CD14-positive monocyte (primary cell): ENCODE measurements around the gene MLN. TPM values are rescaled to one million over a fixed set of nuclear protein-coding genes. Genes with fewer than 3 reads are reported as not detected.

Experiments used
- DNase-seq, 3 donors: peaks; one replicate each; pipeline ENCODE4 v3.0.0-alpha.2; 2011 to 2022
- H2AFZ ChIP-seq: 2 replicates; pipeline ENCODE4 v1.6.0; 2012; ENCODE audit warnings: mild to moderate bottlenecking, low read depth, low read length, inconsistent platforms; ENCODE audit not compliant: insufficient read depth, poor library complexity, severe bottlenecking
- H3K27ac ChIP-seq, 2 donors: 1 replicate in 1 of 2; 2 replicates in 1 of 2; pipeline ENCODE4 v1.5.1; 2012 to 2013; ENCODE audit warnings: low read length in 2 of 2, control low read depth in 1 of 2, inconsistent platforms in 1 of 2, low read depth in 1 of 2, mild to moderate bottlenecking in 1 of 2
- H3K27me3 ChIP-seq, 2 donors: one replicate each; pipeline versions ENCODE4 v1.6.0 to v1.6.1; 2011 to 2013; ENCODE audit warnings: low read length in 2 of 2; ENCODE audit not compliant: control insufficient read depth in 2 of 2, insufficient read depth in 2 of 2
- H3K36me3 ChIP-seq, 2 donors: replicated peaks in 1 of 2; 1 replicate in 1 of 2; 2 replicates in 1 of 2; pipeline versions ENCODE4 v1.5.1 to v1.6.1; 2012 to 2013; ENCODE audit warnings: low read length in 2 of 2, control low read depth in 1 of 2, inconsistent platforms in 1 of 2, mild to moderate bottlenecking in 1 of 2; ENCODE audit not compliant: insufficient read depth in 2 of 2, control insufficient read depth in 1 of 2
- H3K4me1 ChIP-seq, 2 donors: 1 replicate in 1 of 2; 2 replicates in 1 of 2; pipeline versions ENCODE4 v1.5.1 to v1.6.1; 2012 to 2013; ENCODE audit warnings: low read length in 2 of 2, control low read depth in 1 of 2, inconsistent platforms in 1 of 2, mild to moderate bottlenecking in 1 of 2, moderate library complexity in 1 of 2; ENCODE audit not compliant: insufficient read depth in 2 of 2, control insufficient read depth in 1 of 2
- H3K4me2 ChIP-seq: replicated peaks from 2 replicates; pipeline ENCODE3; 2012; ENCODE audit warnings: low read length, moderate library complexity, mild to moderate bottlenecking; ENCODE audit not compliant: poor library complexity, severe bottlenecking; ENCODE audit errors: extremely low read depth
- H3K4me3 ChIP-seq, 3 experiments: fragments of 200-600 bp in 1 of 3; sonication (generic) in 1 of 3; replicated peaks in 1 of 3; 1 replicate in 2 of 3; 2 replicates in 1 of 3; pipeline ENCODE4 v1.5.1; 2011 to 2013; ENCODE audit warnings: low read length in 3 of 3, mild to moderate bottlenecking in 3 of 3, control low read depth in 2 of 3, low read depth in 2 of 3, inconsistent platforms in 1 of 3, moderate library complexity in 1 of 3
- H3K79me2 ChIP-seq: 2 replicates; pipeline ENCODE4 v1.6.0; 2012; ENCODE audit warnings: mild to moderate bottlenecking, control low read depth, inconsistent platforms, low read length, moderate library complexity; ENCODE audit not compliant: insufficient read depth
- H3K9ac ChIP-seq: 2 replicates; pipeline ENCODE4 v1.6.0; 2017; ENCODE audit warnings: low read length, mild to moderate bottlenecking; ENCODE audit not compliant: insufficient read depth, poor library complexity, severe bottlenecking
- H3K9me3 ChIP-seq, 2 donors: replicated peaks in 1 of 2; 1 replicate in 1 of 2; 2 replicates in 1 of 2; pipeline versions ENCODE4 v1.5.1 to v1.6.1; 2012 to 2013; ENCODE audit warnings: low read length in 2 of 2, control low read depth in 1 of 2; ENCODE audit not compliant: control insufficient read depth in 1 of 2, insufficient read depth in 1 of 2
- H4K20me1 ChIP-seq: 2 replicates; pipeline ENCODE4 v1.6.0; 2012; ENCODE audit warnings: mild to moderate bottlenecking, low read length, control low read depth, moderate library complexity; ENCODE audit not compliant: insufficient read depth
- H3K27ac Mint-ChIP-seq, 7 donors: one replicate each; pipeline ENCODE4 v1.8.0; 2020; ENCODE audit warnings: mild to moderate bottlenecking in 7 of 7, mixed read lengths in 7 of 7, moderate library complexity in 6 of 7, inconsistent platforms in 2 of 7
- H3K27me3 Mint-ChIP-seq, 3 donors: one replicate each; pipeline ENCODE4 v1.8.0; 2021 to 2022; ENCODE audit warnings: low read depth in 3 of 3, mild to moderate bottlenecking in 3 of 3, mixed read lengths in 3 of 3, moderate library complexity in 3 of 3, inconsistent platforms in 1 of 3
- H3K36me3 Mint-ChIP-seq, 2 donors: one replicate each; pipeline ENCODE4 v1.8.0; 2020; ENCODE audit warnings: mixed read lengths in 2 of 2, inconsistent platforms in 1 of 2, mild to moderate bottlenecking in 1 of 2
- H3K4me1 Mint-ChIP-seq: one replicate; pipeline ENCODE4 v1.8.0; 2020; ENCODE audit warnings: mild to moderate bottlenecking, mixed read lengths
- H3K4me3 Mint-ChIP-seq, 2 donors: one replicate each; pipeline ENCODE4 v1.8.0; 2020; ENCODE audit warnings: mild to moderate bottlenecking in 2 of 2, mixed read lengths in 2 of 2, moderate library complexity in 1 of 2
- H3K9me3 Mint-ChIP-seq, 7 donors: one replicate each; pipeline ENCODE4 v1.8.0; 2020 to 2022; ENCODE audit warnings: mixed read lengths in 7 of 7, mild to moderate bottlenecking in 6 of 7, moderate library complexity in 6 of 7, inconsistent platforms in 2 of 7
- WGBS: methylation state at CpG from one replicate; pipeline ENCODE4 v1.1.5; 2013; ENCODE audit warnings: missing lambda C conversion rate; ENCODE audit not compliant: insufficient coverage; 5-methylcytosine and 5-hydroxymethylcytosine counted together
- intact Hi-C, 2 donors: fragments of 100-400 bp; cut with micrococcal nuclease; formaldehyde crosslinking; loops; one replicate each; pipeline versions ENCODE4 v1.15.0 to v1.15.1; 2023
- polyA plus RNA-seq, 3 donors: library from polyadenylated mRNA; depleted of rRNA in 1 of 3; unstranded in 2 of 3; stranded (reverse) in 1 of 3; fragments of 300-500 nt in 2 of 3; fragments of >200 nt in 1 of 3; fragmentation: Illumina TruSeq in 2 of 3; gene quantifications; 1 replicate in 2 of 3; 2 replicates in 1 of 3; pipeline ENCODE4 v1.2.3, GENCODE V29; 2012 to 2021
- TF ChIP-seq, protein P1 (sequence below): fragments of 200-600 bp; IDR thresholded peaks from one replicate; pipeline ENCODE4 v1.8.0; 2022; ENCODE audit warnings: antibody characterized with exemption, mild to moderate bottlenecking

MLN gene
- polyA plus RNA-seq, 3 donors = not detected

DNA sequence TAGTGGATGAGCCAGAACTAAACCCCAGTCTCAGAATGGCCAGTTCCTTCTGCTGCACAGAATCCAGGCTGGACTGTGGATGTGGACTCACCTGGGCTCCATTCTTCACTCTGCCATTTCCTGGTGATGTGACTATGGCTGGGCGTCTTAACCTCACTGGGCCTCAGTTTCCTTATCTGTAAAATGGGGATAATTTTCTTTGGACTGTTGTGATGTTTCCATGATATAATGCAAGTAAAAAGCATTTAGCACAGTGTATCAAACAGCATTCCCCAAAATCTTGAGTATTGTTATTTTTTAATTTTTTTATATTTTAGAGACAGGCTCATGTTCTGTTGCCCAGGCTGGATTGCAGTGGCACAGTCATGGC lies 51.2 kb downstream of the MLN start:
- Histone ChIP-seq H3K79me2 (no peaks in the 10 kb centered on the region), H3K4me3 (no peak overlapping the region), H4K20me1 (no peaks in the 10 kb centered on the region), H3K4me1 (no peaks in the 10 kb centered on the region), H3K9me3 (no peaks in the 10 kb centered on the region), H3K27ac (no peak overlapping the region), H2AFZ (no peak overlapping the region), H3K27me3 (no peaks in the 10 kb centered on the region), H3K9ac (no peak overlapping the region), H3K36me3 (no peaks in the 10 kb centered on the region), H3K4me2 (no peak overlapping the region)
- no peaks in the 10 kb centered on the region for H3K36me3 Mint-ChIP-seq
- peaks cover 0 to 7% (median 4%) of the 10 kb centered on the region in 3 donors for H3K27me3 Mint-ChIP-seq
- no peak overlapping the region for H3K4me3 Mint-ChIP-seq
- TF ChIP-seq, protein P1, sequence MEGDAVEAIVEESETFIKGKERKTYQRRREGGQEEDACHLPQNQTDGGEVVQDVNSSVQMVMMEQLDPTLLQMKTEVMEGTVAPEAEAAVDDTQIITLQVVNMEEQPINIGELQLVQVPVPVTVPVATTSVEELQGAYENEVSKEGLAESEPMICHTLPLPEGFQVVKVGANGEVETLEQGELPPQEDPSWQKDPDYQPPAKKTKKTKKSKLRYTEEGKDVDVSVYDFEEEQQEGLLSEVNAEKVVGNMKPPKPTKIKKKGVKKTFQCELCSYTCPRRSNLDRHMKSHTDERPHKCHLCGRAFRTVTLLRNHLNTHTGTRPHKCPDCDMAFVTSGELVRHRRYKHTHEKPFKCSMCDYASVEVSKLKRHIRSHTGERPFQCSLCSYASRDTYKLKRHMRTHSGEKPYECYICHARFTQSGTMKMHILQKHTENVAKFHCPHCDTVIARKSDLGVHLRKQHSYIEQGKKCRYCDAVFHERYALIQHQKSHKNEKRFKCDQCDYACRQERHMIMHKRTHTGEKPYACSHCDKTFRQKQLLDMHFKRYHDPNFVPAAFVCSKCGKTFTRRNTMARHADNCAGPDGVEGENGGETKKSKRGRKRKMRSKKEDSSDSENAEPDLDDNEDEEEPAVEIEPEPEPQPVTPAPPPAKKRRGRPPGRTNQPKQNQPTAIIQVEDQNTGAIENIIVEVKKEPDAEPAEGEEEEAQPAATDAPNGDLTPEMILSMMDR = no peak
- no peaks in the 10 kb centered on the region for H3K9me3 Mint-ChIP-seq
- peaks cover 13% of the 10 kb centered on the region for H3K4me1 Mint-ChIP-seq
- WGBS = no CpG with 5 or more reads among the region's 1 CpG
- no peak overlapping the region for H3K27ac Mint-ChIP-seq
- no peak for DNase-seq
- intact Hi-C loops = no loop called here

DNA sequence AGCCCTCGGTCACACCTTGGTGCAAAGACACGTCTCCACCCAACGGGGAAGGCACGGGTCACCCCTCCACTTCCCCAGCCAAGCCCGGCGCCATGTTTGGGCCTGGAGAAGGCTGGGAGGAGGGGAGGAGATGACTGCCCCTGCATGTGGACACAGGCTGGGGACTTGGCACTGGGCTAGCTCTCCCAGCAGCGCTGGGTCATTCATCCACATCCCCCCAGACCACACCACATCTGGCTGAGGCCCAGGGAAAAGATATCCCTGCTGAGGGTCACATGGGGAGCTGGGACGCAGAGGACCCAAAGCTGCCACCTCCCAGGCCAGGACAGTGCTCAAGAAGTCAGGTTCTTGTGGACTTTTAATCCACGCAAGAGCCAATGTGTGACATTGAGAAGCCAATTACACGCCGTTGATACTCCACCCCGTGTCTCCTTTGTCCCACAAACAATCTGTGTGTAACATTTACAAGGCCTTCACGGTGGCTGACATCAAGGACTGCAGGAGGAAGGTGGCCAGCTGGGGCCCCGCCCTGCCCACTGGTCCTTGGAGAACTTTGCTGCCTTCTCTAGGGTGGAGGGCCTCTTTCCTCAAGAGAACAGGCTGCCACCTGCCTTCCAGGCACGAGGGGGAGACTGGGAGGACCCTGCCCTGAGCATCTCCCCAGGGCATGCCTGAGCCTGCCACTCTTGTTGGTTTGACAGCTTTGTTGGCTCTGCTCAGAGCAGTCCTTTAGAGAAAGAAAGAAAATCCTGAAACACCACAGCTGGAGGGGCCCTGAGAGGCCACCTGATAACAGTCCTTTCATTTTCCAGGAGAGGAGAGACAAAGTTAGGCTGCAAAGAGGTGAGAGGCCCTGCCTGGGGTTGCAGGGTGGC lies 51.8 kb downstream of the MLN start:
- intact Hi-C loops = no loop called here
- peaks cover 13% of the 10 kb centered on the region for H3K4me1 Mint-ChIP-seq
- no peaks in the 10 kb centered on the region for H3K27me3 ChIP-seq
- no peak overlapping the region for H3K4me3 Mint-ChIP-seq
- no peak overlapping the region for H3K27ac ChIP-seq
- H3K4me3 ChIP-seq = no peak overlapping the region
- peaks cover 0 to 9% (median 4%) of the 10 kb centered on the region in 3 donors for H3K27me3 Mint-ChIP-seq
- no peaks in the 10 kb centered on the region for H3K9me3 ChIP-seq
- WGBS = 83% methylated on average over 8 of the region's 15 CpGs
- DNase-seq = no peak
- H3K79me2 ChIP-seq = no peaks in the 10 kb centered on the region
- H3K9ac ChIP-seq = no peak overlapping the region
- H3K4me1 ChIP-seq = no peaks in the 10 kb centered on the region
- no peak overlapping the region for H2AFZ ChIP-seq
- no peaks in the 10 kb centered on the region for H3K36me3 ChIP-seq
- no peaks in the 10 kb centered on the region for H3K36me3 Mint-ChIP-seq
- no peaks in the 10 kb centered on the region for H3K9me3 Mint-ChIP-seq
- TF ChIP-seq, protein P1 = no peak
- H4K20me1 ChIP-seq = no peaks in the 10 kb centered on the region
- no peak overlapping the region for H3K4me2 ChIP-seq
- H3K27ac Mint-ChIP-seq = no peak overlapping the region
